Ramos (cell line): ENCODE measurements around the gene MEG3.
"Not testable (repeated sequence)": the region's sequence is repeated elsewhere in the genome, so short reads cannot be mapped to it uniquely, and the experiment has no call there.

Experiments
- in situ Hi-C: fragments of 300-500 bp; cut with MboI; formaldehyde crosslinking; loops from one replicate; pipeline ENCODE4 v1.14.3; 2022; ENCODE audit warnings: low sequenced_read_pairs; ENCODE audit not compliant: unreplicated experiment

The MEG3 gene

GRCh38 chr14:100810861-100811461 lies 15.0 kb upstream of the MEG3 start:
- in situ Hi-C loops = no loop called here

GRCh38 chr14:100813291-100813690 lies 12.6 kb upstream of the MEG3 start:
- in situ Hi-C loops = no loop called here

- in situ Hi-C loops = no loop called here
Measured at GRCh38 chr14:100815478-100816285, 10.2 kb upstream of the MEG3 start.

GRCh38 chr14:100816286-100816949 lies 9.5 kb upstream of the MEG3 start:
- in situ Hi-C loops = no loop called here

GRCh38 chr14:100816950-100817901 lies 8.7 kb upstream of the MEG3 start:
- in situ Hi-C loops = no loop called here

- in situ Hi-C loops = no loop called here
Measured at GRCh38 chr14:100818221-100818699, 7.7 kb upstream of the MEG3 start.

- in situ Hi-C loops = not testable (repeated sequence)
Measured at GRCh38 chr14:100818923-100819322, 7.0 kb upstream of the MEG3 start.

GRCh38 chr14:100819453-100819828 lies 6.5 kb upstream of the MEG3 start:
- in situ Hi-C loops = no loop called here

GRCh38 chr14:100819829-100820475 lies 6.0 kb upstream of the MEG3 start:
- in situ Hi-C loops = no loop called here

GRCh38 chr14:100820957-100821356 lies 5.0 kb upstream of the MEG3 start:
- in situ Hi-C loops = no loop called here

- in situ Hi-C loops = no loop called here
Measured at GRCh38 chr14:100822013-100822412, 3.9 kb upstream of the MEG3 start.

GRCh38 chr14:100822532-100823296 lies 3.2 kb upstream of the MEG3 start:
- in situ Hi-C loops = no loop called here

GRCh38 chr14:100823413-100824080 lies 2.4 kb upstream of the MEG3 start:
- in situ Hi-C loops = no loop called here

- in situ Hi-C loops = no loop called here
Measured at GRCh38 chr14:100824091-100824551, 1.8 kb upstream of the MEG3 start.

GRCh38 chr14:100824901-100825712 lies 811 bp upstream of the MEG3 start:
- in situ Hi-C loops = no loop called here

- in situ Hi-C loops = no loop called here
Measured at GRCh38 chr14:100826391-100827100, 628 bp downstream of the MEG3 start.
